CD4-positive, alpha-beta T cell treated with Interleukin-17A for 4 hours (primary cell): ENCODE results near the gene TOR4A.
"Not testable (repeated sequence)": the region's sequence is repeated elsewhere in the genome, so short reads cannot be mapped to it uniquely, and the experiment has no call there.

Experiments used
- DNase-seq: peaks from one replicate; pipeline ENCODE4 v3.0.0-alpha.2; 2020; ENCODE audit warnings: mixed read lengths

The TOR4A gene

GRCh38 chr9:137319011-137319738 lies 41.6 kb downstream of the TOR4A start:
- no peak for DNase-seq

- DNase-seq, result no peak
Measured at GRCh38 chr9:137319739-137320551, 42.4 kb downstream of the TOR4A start.

GRCh38 chr9:137320555-137321384 lies 43.2 kb downstream of the TOR4A start:
- DNase-seq, result peak; percentile 50

DNA sequence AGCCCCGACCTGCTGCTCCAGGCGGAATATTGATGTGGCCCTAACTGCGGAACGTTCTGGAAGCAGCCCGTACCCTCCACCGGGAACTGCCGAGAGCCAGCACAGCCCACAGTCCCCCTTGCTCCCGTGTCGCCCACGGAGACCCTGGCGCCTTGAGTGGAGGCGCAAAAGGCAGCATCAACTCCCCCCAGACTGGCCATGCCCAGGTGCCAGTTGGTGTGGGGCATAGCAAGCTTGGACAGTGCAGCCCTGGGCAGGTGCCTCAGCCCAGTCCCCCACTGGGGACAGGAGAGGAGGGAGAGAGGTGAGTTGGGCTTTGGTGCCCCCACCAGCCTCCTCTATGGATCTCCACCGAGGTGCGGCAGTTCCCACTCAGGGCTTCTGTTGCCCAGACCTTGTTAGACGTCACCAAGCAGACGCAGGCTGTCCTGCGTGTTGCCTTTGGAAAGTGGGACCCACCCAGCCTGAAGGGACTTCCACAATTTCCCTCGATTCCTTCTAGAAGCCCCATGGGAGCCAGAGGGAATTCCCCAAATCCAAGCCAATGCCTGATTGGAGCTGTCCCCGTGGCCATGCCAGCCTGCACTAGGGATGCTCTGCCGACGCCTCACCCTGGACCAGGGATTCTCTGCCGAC lies 44.3 kb downstream of the TOR4A start:
- DNase-seq, result no peak

GRCh38 chr9:137323531-137324331 lies 46.2 kb downstream of the TOR4A start:
- DNase-seq, result no peak

- DNase-seq, result no peak
Measured at GRCh38 chr9:137325124-137325523, 47.6 kb downstream of the TOR4A start.

- DNase-seq, result no peak
Measured at GRCh38 chr9:137325799-137326198, 48.3 kb downstream of the TOR4A start.

- DNase-seq, result no peak
Measured at GRCh38 chr9:137326445-137327065, 49.0 kb downstream of the TOR4A start.

DNA sequence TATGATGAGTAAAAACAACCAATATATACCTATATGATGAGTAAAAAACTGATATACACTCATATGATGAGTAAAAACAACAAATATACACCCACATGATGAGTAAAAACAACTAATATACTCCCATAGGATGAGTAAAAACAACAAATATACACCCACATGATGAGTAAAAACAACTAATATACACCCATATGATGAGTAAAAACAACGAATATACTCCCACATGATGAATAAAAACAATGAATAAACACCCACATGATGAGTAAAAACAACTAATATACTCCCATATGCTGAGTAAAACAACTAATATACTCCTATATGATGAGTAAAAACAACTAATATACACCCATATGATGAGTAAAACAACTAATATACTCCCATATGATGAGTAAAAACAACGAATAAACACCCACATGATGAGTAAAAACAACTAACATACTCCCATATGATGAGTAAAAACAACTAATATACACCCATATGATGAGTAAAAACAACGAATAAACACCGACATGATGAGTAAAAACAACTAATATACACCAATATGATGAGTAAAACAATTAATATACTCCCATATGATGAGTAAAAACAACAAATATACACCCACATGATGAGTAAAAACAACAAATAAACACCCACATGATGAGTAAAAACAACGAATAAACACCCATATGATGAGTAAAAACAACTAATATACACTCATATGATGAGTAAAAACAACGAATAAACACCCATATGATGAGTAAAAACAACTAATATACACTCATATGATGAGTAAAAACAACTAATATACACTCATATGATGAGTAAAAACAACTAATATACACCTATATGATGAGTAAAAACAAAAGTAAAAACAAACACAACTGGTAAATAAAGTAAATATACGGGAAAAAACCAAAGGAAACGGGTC lies 50.4 kb downstream of the TOR4A start:
- DNase-seq, result not testable (repeated sequence)

DNA sequence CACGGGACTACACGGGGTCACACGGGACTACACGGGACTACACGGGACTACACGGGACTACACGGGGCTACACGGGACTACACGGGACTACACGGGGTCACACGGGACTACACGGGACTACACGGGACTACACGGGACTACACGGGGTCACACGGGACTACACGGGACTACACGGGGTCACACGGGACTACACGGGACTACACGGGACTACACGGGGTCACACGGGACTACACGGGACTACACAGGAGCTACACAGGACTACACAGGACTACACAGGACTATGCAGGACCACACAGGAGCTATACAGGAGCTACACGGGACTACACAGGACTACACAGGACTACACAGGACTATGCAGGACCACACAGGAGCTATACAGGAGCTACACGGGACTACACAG lies 52.1 kb downstream of the TOR4A start:
- DNase-seq, result not testable (repeated sequence)

- DNase-seq, result no peak
Measured at GRCh38 chr9:137330689-137331088, 53.2 kb downstream of the TOR4A start.

- DNase-seq, result no peak
Measured at GRCh38 chr9:137331929-137332328, 54.4 kb downstream of the TOR4A start.
